Endothelial cell of umbilical vein (primary cell): ENCODE results near the gene PYGB. TPM values are rescaled to one million over a fixed set of nuclear protein-coding genes. Genes with fewer than 3 reads are reported as not detected.

Experiments
- BruUV-seq: library from RNA; stranded (reverse); fragments of 400-500 nt; replicated peaks from 2 replicates; lab custom pipeline; 2021; lab: Mats Ljungman, UMichigan
- CTCF ChIA-PET: fragments of 300-600, 350-600 bp; sonication (Branson Sonifier 250); formaldehyde crosslinking; loops from one replicate; lab custom pipeline; 2021; ENCODE audit warnings: antibody characterized with exemption, inconsistent platforms; lab: Charles Lee
- POLR2A ChIA-PET: fragments of 300-600, 350-600 bp; sonication (Branson Sonifier 250); formaldehyde crosslinking; loops from one replicate; lab custom pipeline; 2021; ENCODE audit warnings: antibody characterized with exemption, inconsistent platforms; lab: Charles Lee
- DNase-seq: peaks from one replicate; pipeline ENCODE4 v3.0.0-alpha.2; 2011; ENCODE audit warnings: low read depth, low spot score
- FAIRE-seq: peaks from 2 replicates; lab custom pipeline; 2011; peaks lifted over from hg19 to GRCh38; lab: Jason Lieb, UNC
- H2AFZ ChIP-seq: 2 replicates; pipeline ENCODE4 v1.6.0; 2012; ENCODE audit warnings: low read depth, low read length, control low read depth, inconsistent platforms
- H3K27ac ChIP-seq: 2 replicates; pipeline ENCODE4 v1.5.1; 2011; ENCODE audit warnings: low read depth, mild to moderate bottlenecking, control low read depth, low read length, moderate library complexity; ENCODE audit not compliant: insufficient read depth
- H3K27me3 ChIP-seq, 2 experiments: 2 replicates each; pipeline versions ENCODE4 v1.6.0 to v1.6.1; 2011; ENCODE audit warnings: low read length in 2 of 2, mixed read lengths in 1 of 2; ENCODE audit not compliant: control insufficient read depth in 2 of 2, insufficient read depth in 2 of 2
- H3K36me3 ChIP-seq, 2 experiments: 2 replicates in 1 of 2; 3 replicates in 1 of 2; pipeline ENCODE4 v1.5.1; 2011; ENCODE audit warnings: low read length in 2 of 2, mild to moderate bottlenecking in 1 of 2, moderate library complexity in 1 of 2; ENCODE audit not compliant: control insufficient read depth in 2 of 2, insufficient read depth in 2 of 2; ENCODE audit errors: extremely low read depth in 1 of 2
- H3K4me1 ChIP-seq: 3 replicates; pipeline ENCODE4 v1.5.1; 2011; ENCODE audit warnings: mild to moderate bottlenecking, low read length; ENCODE audit not compliant: control insufficient read depth, insufficient read depth; ENCODE audit errors: extremely low read depth
- H3K4me2 ChIP-seq: 2 replicates; pipeline ENCODE4 v1.6.1; 2011; ENCODE audit warnings: low read length, control low read depth, mixed read lengths; ENCODE audit not compliant: insufficient read depth
- H3K4me3 ChIP-seq, 3 experiments: fragments of 200-600 bp in 1 of 3; sonication (generic), shearing (Covaris generic) in 1 of 3; replicated peaks in 1 of 3; 2 replicates each; pipeline ENCODE4 v1.5.1; 2011 to 2016; ENCODE audit warnings: control low read depth in 3 of 3, low read length in 3 of 3, mild to moderate bottlenecking in 2 of 3, inconsistent platforms in 1 of 3, low read depth in 1 of 3, moderate library complexity in 1 of 3; ENCODE audit not compliant: insufficient read depth in 1 of 3
- H3K79me2 ChIP-seq: 2 replicates; pipeline ENCODE4 v1.6.0; 2012; ENCODE audit warnings: low read length, inconsistent platforms; ENCODE audit not compliant: control insufficient read depth, insufficient read depth
- H3K9ac ChIP-seq: replicated peaks from 2 replicates; pipeline ENCODE3; 2011; ENCODE audit warnings: low read length, control low read depth; ENCODE audit not compliant: insufficient read depth; ENCODE audit errors: extremely low read depth
- H3K9me1 ChIP-seq: replicated peaks from 3 replicates; pipeline ENCODE4 v1.6.0; 2011; ENCODE audit warnings: mild to moderate bottlenecking, low read length; ENCODE audit not compliant: control insufficient read depth, insufficient read depth; ENCODE audit errors: extremely low read depth
- H3K9me3 ChIP-seq: replicated peaks from 2 replicates; pipeline ENCODE4 v1.5.1; 2012; ENCODE audit warnings: low read length, inconsistent platforms; ENCODE audit not compliant: control insufficient read depth, insufficient read depth
- H4K20me1 ChIP-seq: replicated peaks from 2 replicates; pipeline ENCODE3; 2011; ENCODE audit warnings: mild to moderate bottlenecking, low read length; ENCODE audit not compliant: control insufficient read depth, insufficient read depth; ENCODE audit errors: extremely low read depth
- EZH2 ChIP-seq: IDR thresholded peaks from 2 replicates; pipeline ENCODE4 v1.6.1; 2012; ENCODE audit warnings: borderline replicate concordance, low read depth, mild to moderate bottlenecking, moderate library complexity, low read length, inconsistent platforms; ENCODE audit not compliant: severe bottlenecking
- FOS ChIP-seq: IDR thresholded peaks from 2 replicates; pipeline ENCODE4 v1.6.1; 2011; ENCODE audit warnings: mild to moderate bottlenecking, low read length, moderate library complexity, borderline replicate concordance; ENCODE audit not compliant: insufficient read depth
- GATA2 ChIP-seq: IDR thresholded peaks from 2 replicates; pipeline ENCODE4 v1.7.0; 2011; ENCODE audit warnings: low read depth, mild to moderate bottlenecking, moderate library complexity, mixed read lengths, low read length; ENCODE audit not compliant: insufficient read length, insufficient read depth
- JUN ChIP-seq: IDR thresholded peaks from 2 replicates; pipeline ENCODE4 v1.6.1; 2011; ENCODE audit warnings: borderline replicate concordance, low read depth; ENCODE audit not compliant: insufficient read length, insufficient read depth
- MYC ChIP-seq: IDR thresholded peaks from one replicate; pipeline ENCODE4 v1.6.1; 2011; ENCODE audit warnings: mild to moderate bottlenecking, low read depth, low read length
- POLR2A ChIP-seq: IDR thresholded peaks from 2 replicates; pipeline ENCODE4 v1.6.1; 2012; ENCODE audit warnings: low read depth, mild to moderate bottlenecking, control low read depth, low read length
- POLR2AphosphoS5 ChIP-seq: IDR thresholded peaks from 2 replicates; pipeline ENCODE4 v1.6.1; 2012; ENCODE audit warnings: low read depth, mild to moderate bottlenecking, control low read depth, low read length, moderate library complexity; ENCODE audit not compliant: insufficient read depth
- dilution Hi-C: fragments of 300-500 bp; cut with MboI; formaldehyde crosslinking; loops from one replicate; pipeline ENCODE4 v1.15.0; 2019; ENCODE audit warnings: low sequenced_read_pairs; ENCODE audit not compliant: extremely low pct_ligation_motif_present
- intact Hi-C: fragments of 100-400 bp; cut with micrococcal nuclease; formaldehyde crosslinking; loops from one replicate; pipeline ENCODE4 v1.10.0; 2022
- polyA plus RNA-seq, 4 experiments: library from polyadenylated mRNA; depleted of rRNA in 3 of 4; stranded (reverse) in 3 of 4; unstranded in 1 of 4; fragments of >200 nt; gene quantifications; 2 replicates each; pipeline versions ENCODE4 v1.2.1 to v1.2.3, GENCODE V29; 2011 to 2012; ENCODE audit warnings: missing spikeins in 1 of 4
- total RNA-seq: library from RNA; stranded (reverse); gene quantifications from 2 replicates; pipeline ENCODE4 v1.2.3, GENCODE V29; 2021
- TF ChIP-seq, protein P1 (sequence below): IDR thresholded peaks from 2 replicates; pipeline ENCODE4 v1.6.1; 2011; ENCODE audit not compliant: insufficient read depth, insufficient read length
- TF ChIP-seq, protein P2 (sequence below), 2 donors: IDR thresholded peaks; 1 replicate in 1 of 2; 2 replicates in 1 of 2; pipeline ENCODE4 v1.5.1; 2011; ENCODE audit warnings: low read length in 2 of 2, mild to moderate bottlenecking in 2 of 2, moderate library complexity in 2 of 2, control low read depth in 1 of 2, inconsistent platforms in 1 of 2, low read depth in 1 of 2; ENCODE audit not compliant: insufficient read depth in 1 of 2; ENCODE audit errors: extremely low read depth in 1 of 2

Gene PYGB
- total and polyA plus RNA-seq, 2 donors (not counting 3 experiments of a cell fraction or from before 2014, with no cell fraction given), result 36.1 to 60.2 TPM

- FAIRE-seq (no peak), DNase-seq (no peak)
- Histone ChIP-seq H3K4me3 (no peak overlapping the region), H3K9ac (no peak overlapping the region), H4K20me1 (no peaks in the 10 kb centered on the region), H3K9me1 (no peaks in the 10 kb centered on the region), H3K9me3 (no peaks in the 10 kb centered on the region), H3K27ac (no peak overlapping the region), H3K79me2 (no peaks in the 10 kb centered on the region), H3K4me2 (no peak overlapping the region), H3K27me3 (no peaks in the 10 kb centered on the region), H3K36me3 (peaks cover 10 to 55% of the 10 kb centered on the region in 2 experiments), H3K4me1 (no peaks in the 10 kb centered on the region), H2AFZ (no peak overlapping the region)
- CTCF ChIA-PET, result interaction anchor here (2.0 kb wide), 1 partner anchor 113 kb away, joined by 6 read pairs; no protein-coding TSS in a partner anchor
- dilution Hi-C loops, result no loop called here
- intact Hi-C loops, result no loop called here
- no peak for TF ChIP-seq JUN
- TF ChIP-seq GATA2, result no peak
- no peak for TF ChIP-seq FOS
- no peak for TF ChIP-seq MYC
- no peak for TF ChIP-seq POLR2A
- TF ChIP-seq, protein P1, sequence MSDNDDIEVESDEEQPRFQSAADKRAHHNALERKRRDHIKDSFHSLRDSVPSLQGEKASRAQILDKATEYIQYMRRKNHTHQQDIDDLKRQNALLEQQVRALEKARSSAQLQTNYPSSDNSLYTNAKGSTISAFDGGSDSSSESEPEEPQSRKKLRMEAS, result no peak
- no peak for TF ChIP-seq POLR2AphosphoS5
- TF ChIP-seq, protein P2, sequence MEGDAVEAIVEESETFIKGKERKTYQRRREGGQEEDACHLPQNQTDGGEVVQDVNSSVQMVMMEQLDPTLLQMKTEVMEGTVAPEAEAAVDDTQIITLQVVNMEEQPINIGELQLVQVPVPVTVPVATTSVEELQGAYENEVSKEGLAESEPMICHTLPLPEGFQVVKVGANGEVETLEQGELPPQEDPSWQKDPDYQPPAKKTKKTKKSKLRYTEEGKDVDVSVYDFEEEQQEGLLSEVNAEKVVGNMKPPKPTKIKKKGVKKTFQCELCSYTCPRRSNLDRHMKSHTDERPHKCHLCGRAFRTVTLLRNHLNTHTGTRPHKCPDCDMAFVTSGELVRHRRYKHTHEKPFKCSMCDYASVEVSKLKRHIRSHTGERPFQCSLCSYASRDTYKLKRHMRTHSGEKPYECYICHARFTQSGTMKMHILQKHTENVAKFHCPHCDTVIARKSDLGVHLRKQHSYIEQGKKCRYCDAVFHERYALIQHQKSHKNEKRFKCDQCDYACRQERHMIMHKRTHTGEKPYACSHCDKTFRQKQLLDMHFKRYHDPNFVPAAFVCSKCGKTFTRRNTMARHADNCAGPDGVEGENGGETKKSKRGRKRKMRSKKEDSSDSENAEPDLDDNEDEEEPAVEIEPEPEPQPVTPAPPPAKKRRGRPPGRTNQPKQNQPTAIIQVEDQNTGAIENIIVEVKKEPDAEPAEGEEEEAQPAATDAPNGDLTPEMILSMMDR (IDR thresholded peaks at IDR 0.05; ENCODE audit: extremely low read depth in 1 of 2, insufficient read depth in 1 of 2, low read depth in 1 of 2, low read length in 2 of 2), result no peak
- TF ChIP-seq EZH2, result no peak
- BruUV-seq, result no TSS peak
- POLR2A ChIA-PET, result no interaction called here
These were observed 38.2 kb downstream of the PYGB start for GRCh38 chr20:25285856-25286798.
